BE2C (cell line): ENCODE results near the gene MMP1.

Source experiments
- DNase-seq: peaks from one replicate; pipeline ENCODE4 v3.0.0-alpha.2; 2020
- H3K27me3 ChIP-seq: fragments of 250-450 bp; sonication (Bioruptor Pico); 2 replicates; pipeline ENCODE4 v1.5.1; 2020; ENCODE audit warnings: mild to moderate bottlenecking
- H3K36me3 ChIP-seq: fragments of 250-450 bp; sonication (Bioruptor Pico); 2 replicates; pipeline ENCODE4 v1.5.1; 2020; ENCODE audit warnings: mild to moderate bottlenecking
- H3K4me1 ChIP-seq: fragments of 250-450 bp; sonication (Bioruptor Pico); 2 replicates; pipeline ENCODE4 v1.5.1; 2020
- H3K4me3 ChIP-seq: 2 replicates; pipeline ENCODE4 v1.5.1; 2011; ENCODE audit warnings: low read depth, low read length
- H3K9me3 ChIP-seq: fragments of 250-450 bp; sonication (Bioruptor Pico); 2 replicates; pipeline ENCODE4 v1.5.1; 2020
- CTCF ChIP-seq: IDR thresholded peaks from 2 replicates; pipeline ENCODE4 v1.5.1; 2012; ENCODE audit warnings: mild to moderate bottlenecking, low read depth, low read length

MMP1 gene

GRCh38 chr11:102799681-102800340, 1.9 kb upstream of the MMP1 start:
- Histone ChIP-seq H3K9me3 (no peaks in the 10 kb centered on the region), H3K36me3 (no peaks in the 10 kb centered on the region), H3K27me3 (peaks cover 5% of the 10 kb centered on the region; the same call in 1 of the 2 replicates), H3K4me1 (no peaks in the 10 kb centered on the region), H3K4me3 (no peak overlapping the region)
- TF ChIP-seq CTCF = no peak
- DNase-seq = no peak

DNA sequence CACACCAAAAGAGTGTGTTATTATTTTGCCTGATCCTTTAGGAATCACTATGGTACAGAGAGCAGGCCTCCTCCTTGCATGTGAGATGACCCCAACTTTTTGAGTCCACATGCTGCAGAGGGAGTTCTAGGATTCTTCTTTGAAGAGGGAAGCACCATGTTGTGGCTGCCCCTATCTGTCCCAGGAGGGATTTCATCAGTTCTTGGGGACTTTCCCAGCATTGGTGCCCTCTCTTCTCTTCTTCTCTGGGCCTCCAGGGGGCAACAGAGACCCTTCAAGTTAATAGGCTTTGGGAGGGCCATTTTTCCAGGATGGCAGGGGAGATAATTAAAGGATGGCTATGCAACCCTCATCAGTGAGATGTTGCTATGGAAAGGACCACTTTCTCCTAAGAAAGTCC, 3.6 kb downstream of the MMP1 start:
- peak; percentile 63 for TF ChIP-seq CTCF
- Histone ChIP-seq H3K4me1 (no peaks in the 10 kb centered on the region), H3K27me3 (peaks cover 8% of the 10 kb centered on the region), H3K4me3 (no peak overlapping the region), H3K36me3 (no peaks in the 10 kb centered on the region), H3K9me3 (no peaks in the 10 kb centered on the region)
- peak; percentile 35 for DNase-seq

DNA sequence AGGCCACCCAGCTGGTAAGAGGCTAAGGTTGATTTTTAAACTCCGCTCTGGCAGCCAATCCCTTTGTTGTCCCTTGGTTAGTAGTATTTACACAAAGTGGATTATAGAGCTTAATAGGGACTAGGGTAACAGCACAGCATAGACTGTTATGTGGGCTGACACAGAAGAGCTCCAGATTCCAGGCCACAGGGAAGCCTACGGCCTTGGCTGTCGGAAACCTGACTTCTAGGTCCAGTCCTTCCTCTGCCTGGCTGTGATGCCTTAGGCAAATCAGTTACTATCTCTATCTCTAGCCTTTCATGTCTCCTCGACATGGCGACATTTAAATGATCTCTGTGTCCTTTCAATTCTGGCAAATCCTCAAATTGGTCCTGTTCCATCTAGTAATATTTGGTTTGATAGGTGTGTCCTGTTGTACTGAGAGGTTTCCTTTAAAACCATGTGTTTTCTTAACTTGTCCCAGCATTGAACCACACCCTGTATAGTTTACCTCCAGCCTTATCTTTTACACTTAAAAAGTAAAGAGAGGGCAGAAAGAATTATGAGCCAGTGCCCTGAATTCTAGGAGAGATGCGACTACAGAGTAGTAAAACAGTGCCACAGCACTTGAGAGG, 4.2 kb downstream of the MMP1 start:
- H3K4me3 ChIP-seq = no peak overlapping the region
- H3K9me3 ChIP-seq = no peaks in the 10 kb centered on the region
- no peak for TF ChIP-seq CTCF
- H3K36me3 ChIP-seq = no peaks in the 10 kb centered on the region
- peaks cover 8% of the 10 kb centered on the region for H3K27me3 ChIP-seq
- no peaks in the 10 kb centered on the region for H3K4me1 ChIP-seq
- DNase-seq = no peak

GRCh38 chr11:102792604-102793003, 5.4 kb downstream of the MMP1 start:
- H3K27me3 ChIP-seq = peaks cover 3% of the 10 kb centered on the region
- H3K36me3 ChIP-seq = no peaks in the 10 kb centered on the region
- H3K4me3 ChIP-seq = no peak overlapping the region
- no peaks in the 10 kb centered on the region for H3K9me3 ChIP-seq
- TF ChIP-seq CTCF = no peak
- H3K4me1 ChIP-seq = no peaks in the 10 kb centered on the region
- DNase-seq = no peak

DNA sequence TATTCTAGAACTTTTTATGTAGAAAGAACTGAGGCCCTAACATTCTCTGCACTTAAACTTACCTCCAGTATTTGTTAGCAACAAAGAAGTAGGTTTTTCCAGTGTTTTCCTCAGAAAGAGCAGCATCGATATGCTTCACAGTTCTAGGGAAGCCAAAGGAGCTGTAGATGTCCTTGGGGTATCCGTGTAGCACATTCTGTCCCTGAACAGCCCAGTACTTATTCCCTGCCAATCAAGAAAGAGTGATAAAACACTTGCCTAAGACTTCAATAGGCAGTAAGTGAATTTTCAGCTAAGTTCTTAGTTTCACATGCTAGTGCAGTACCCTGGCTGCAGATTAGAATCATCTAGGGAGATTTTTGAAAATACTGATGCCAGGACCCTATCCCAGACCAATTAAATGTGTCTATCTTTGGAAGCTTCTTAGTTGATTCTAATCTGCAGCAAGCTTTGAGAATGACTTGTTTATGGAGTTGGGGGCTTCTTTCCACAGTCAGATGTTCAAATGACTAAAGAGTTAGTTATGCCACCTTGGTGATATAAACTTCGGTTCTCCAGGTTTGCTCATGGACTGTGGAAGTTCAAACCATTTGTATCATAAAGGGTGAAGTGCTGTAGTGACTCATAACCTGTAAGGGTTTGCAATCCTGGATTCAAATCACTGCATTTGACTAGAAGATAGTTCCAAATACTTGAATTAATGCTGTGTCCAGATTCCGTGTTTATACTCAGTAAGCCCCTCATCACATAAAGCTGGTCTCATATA, 6.5 kb downstream of the MMP1 start:
- Histone ChIP-seq H3K27me3 (peaks cover 3% of the 10 kb centered on the region; the same call in 1 of the 2 replicates), H3K4me1 (no peaks in the 10 kb centered on the region), H3K9me3 (no peaks in the 10 kb centered on the region), H3K4me3 (no peak overlapping the region), H3K36me3 (no peaks in the 10 kb centered on the region)
- no peak for TF ChIP-seq CTCF
- no peak for DNase-seq
